Tibial nerve (tissue), 3 donors: ENCODE measurements around the gene C19orf73.

Experiments
- POLR2A ChIP-seq, 2 donors: fragments of 450-650 bp; IDR thresholded peaks; one replicate each; pipeline ENCODE4 v1.6.1; 2017; ENCODE audit warnings: antibody characterized with exemption in 2 of 2, mild to moderate bottlenecking in 2 of 2, moderate library complexity in 2 of 2
- TF ChIP-seq, protein P1 (sequence below), 5 experiments: fragments of 200-600 bp in 3 of 5; fragments of 450-650 bp in 2 of 5; sonication (generic) in 3 of 5; IDR thresholded peaks; one replicate each; pipeline ENCODE4 v1.5.1; 2016 to 2019; ENCODE audit warnings: antibody characterized with exemption in 5 of 5, mild to moderate bottlenecking in 3 of 5, moderate library complexity in 2 of 5

- TF ChIP-seq, protein P1, sequence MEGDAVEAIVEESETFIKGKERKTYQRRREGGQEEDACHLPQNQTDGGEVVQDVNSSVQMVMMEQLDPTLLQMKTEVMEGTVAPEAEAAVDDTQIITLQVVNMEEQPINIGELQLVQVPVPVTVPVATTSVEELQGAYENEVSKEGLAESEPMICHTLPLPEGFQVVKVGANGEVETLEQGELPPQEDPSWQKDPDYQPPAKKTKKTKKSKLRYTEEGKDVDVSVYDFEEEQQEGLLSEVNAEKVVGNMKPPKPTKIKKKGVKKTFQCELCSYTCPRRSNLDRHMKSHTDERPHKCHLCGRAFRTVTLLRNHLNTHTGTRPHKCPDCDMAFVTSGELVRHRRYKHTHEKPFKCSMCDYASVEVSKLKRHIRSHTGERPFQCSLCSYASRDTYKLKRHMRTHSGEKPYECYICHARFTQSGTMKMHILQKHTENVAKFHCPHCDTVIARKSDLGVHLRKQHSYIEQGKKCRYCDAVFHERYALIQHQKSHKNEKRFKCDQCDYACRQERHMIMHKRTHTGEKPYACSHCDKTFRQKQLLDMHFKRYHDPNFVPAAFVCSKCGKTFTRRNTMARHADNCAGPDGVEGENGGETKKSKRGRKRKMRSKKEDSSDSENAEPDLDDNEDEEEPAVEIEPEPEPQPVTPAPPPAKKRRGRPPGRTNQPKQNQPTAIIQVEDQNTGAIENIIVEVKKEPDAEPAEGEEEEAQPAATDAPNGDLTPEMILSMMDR (IDR thresholded peaks at IDR 0.05): no peak
- TF ChIP-seq POLR2A (IDR thresholded peaks at IDR 0.05): no peak
Measured at GRCh38 chr19:49085868-49086232, 33.1 kb downstream of the C19orf73 start.
